ENCODE measurements around the gene LTA.

DNA sequence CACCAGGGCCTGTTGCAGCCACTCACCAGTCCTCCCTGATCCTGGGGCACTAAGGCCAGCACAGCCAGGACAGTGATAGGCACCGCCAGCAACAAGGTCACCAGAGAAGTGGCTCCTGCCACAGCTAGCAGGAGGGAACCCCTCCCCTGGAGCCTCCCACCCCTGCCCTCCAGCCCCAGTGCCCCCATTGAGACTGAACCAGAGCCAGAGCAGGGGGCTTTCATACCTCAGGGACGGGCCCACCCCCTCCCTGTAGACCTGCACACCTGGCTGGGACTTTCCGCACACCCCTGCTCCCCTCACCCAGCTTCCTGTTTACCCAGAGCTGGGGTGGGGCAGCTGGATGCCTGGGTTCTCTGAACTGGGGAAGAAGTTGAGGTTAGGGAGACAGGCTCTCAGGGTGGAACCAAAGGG, 10.1 kb downstream of the LTA start, which contains the start of gene LTB:
- TF ChIP-seq EZH2 (optimal IDR thresholded peaks at IDR 0.05; ENCODE audit: low read depth, low read length) = no peak
- TF ChIP-seq, protein P1, sequence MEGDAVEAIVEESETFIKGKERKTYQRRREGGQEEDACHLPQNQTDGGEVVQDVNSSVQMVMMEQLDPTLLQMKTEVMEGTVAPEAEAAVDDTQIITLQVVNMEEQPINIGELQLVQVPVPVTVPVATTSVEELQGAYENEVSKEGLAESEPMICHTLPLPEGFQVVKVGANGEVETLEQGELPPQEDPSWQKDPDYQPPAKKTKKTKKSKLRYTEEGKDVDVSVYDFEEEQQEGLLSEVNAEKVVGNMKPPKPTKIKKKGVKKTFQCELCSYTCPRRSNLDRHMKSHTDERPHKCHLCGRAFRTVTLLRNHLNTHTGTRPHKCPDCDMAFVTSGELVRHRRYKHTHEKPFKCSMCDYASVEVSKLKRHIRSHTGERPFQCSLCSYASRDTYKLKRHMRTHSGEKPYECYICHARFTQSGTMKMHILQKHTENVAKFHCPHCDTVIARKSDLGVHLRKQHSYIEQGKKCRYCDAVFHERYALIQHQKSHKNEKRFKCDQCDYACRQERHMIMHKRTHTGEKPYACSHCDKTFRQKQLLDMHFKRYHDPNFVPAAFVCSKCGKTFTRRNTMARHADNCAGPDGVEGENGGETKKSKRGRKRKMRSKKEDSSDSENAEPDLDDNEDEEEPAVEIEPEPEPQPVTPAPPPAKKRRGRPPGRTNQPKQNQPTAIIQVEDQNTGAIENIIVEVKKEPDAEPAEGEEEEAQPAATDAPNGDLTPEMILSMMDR (IDR thresholded peaks at IDR 0.05; ENCODE audit: low read length) = no peak
